ENCODE data around the gene CCDC8. TPM values are rescaled to one million over a fixed set of nuclear protein-coding genes. Genes with fewer than 3 reads are reported as not detected.

Gene CCDC8
- total and polyA plus RNA-seq, 2 donors (not counting 3 experiments of a cell fraction or from before 2014, with no cell fraction given): 0.18 to 0.75 TPM

GRCh38 chr19:46460981-46461380 lies 47.6 kb upstream of the CCDC8 start:
- no peaks in the 10 kb centered on the region for H4K20me1 ChIP-seq (replicated peaks; ENCODE audit: control insufficient read depth, extremely low read depth, insufficient read depth, low read length)
- ChIA-PET CTCF (interaction anchor here (0.6 to 0.7 kb wide), 2 partner anchors 38 to 201 kb away, joined by 3 read pairs; no protein-coding TSS in a partner anchor), POLR2A (no interaction called here)
- H3K9me3 ChIP-seq (replicated peaks; ENCODE audit: control insufficient read depth, insufficient read depth, low read length): no peaks in the 10 kb centered on the region
- intact Hi-C loops (cut with micrococcal nuclease): no loop called here
- no peaks in the 10 kb centered on the region for H3K9me1 ChIP-seq (replicated peaks; ENCODE audit: control insufficient read depth, extremely low read depth, insufficient read depth, low read length)
- no peak overlapping the region for H3K4me2 ChIP-seq (ENCODE audit: insufficient read depth, low read length)
- TF ChIP-seq FOS (IDR thresholded peaks at IDR 0.05; ENCODE audit: borderline replicate concordance, insufficient read depth, low read length): no peak
- no peak for TF ChIP-seq MYC (IDR thresholded peaks at IDR 0.05; ENCODE audit: low read depth, low read length)
- H2AFZ ChIP-seq (ENCODE audit: low read depth, low read length): no peak overlapping the region
- DNase-seq (ENCODE audit: low read depth, low spot score) (no peak), FAIRE-seq (no peak)
- H3K36me3 ChIP-seq (ENCODE audit: control insufficient read depth in 2 of 2, extremely low read depth in 1 of 2, insufficient read depth in 2 of 2, low read length in 2 of 2): no peaks in the 10 kb centered on the region
- no peak overlapping the region for H3K4me3 ChIP-seq (replicated peaks in 1 of 3; ENCODE audit: insufficient read depth in 1 of 3, low read depth in 1 of 3, low read length in 3 of 3)
- no peaks in the 10 kb centered on the region for H3K4me1 ChIP-seq (ENCODE audit: control insufficient read depth, extremely low read depth, insufficient read depth, low read length)
- dilution Hi-C loops (cut with MboI; ENCODE audit: extremely low pct_ligation_motif_present, low sequenced_read_pairs): no loop called here
- H3K79me2 ChIP-seq (ENCODE audit: control insufficient read depth, insufficient read depth, low read length): no peaks in the 10 kb centered on the region
- H3K9ac ChIP-seq (replicated peaks; ENCODE audit: extremely low read depth, insufficient read depth, low read length): no peak overlapping the region
- no peak overlapping the region for H3K27ac ChIP-seq (ENCODE audit: insufficient read depth, low read depth, low read length)
- no TSS peak for BruUV-seq (replicated peaks)
- peaks cover 0 to 3% of the 10 kb centered on the region in 2 experiments for H3K27me3 ChIP-seq (ENCODE audit: control insufficient read depth in 2 of 2, insufficient read depth in 2 of 2, low read length in 2 of 2)

- FAIRE-seq: no peak
- Histone ChIP-seq H3K9me1 (replicated peaks; ENCODE audit: control insufficient read depth, extremely low read depth, insufficient read depth, low read length) (no peaks in the 10 kb centered on the region), H3K9ac (replicated peaks; ENCODE audit: extremely low read depth, insufficient read depth, low read length) (no peak overlapping the region), H3K27ac (ENCODE audit: insufficient read depth, low read depth, low read length) (no peak overlapping the region), H3K79me2 (ENCODE audit: control insufficient read depth, insufficient read depth, low read length) (no peaks in the 10 kb centered on the region), H4K20me1 (replicated peaks; ENCODE audit: control insufficient read depth, extremely low read depth, insufficient read depth, low read length) (no peaks in the 10 kb centered on the region), H3K4me1 (ENCODE audit: control insufficient read depth, extremely low read depth, insufficient read depth, low read length) (no peaks in the 10 kb centered on the region), H2AFZ (ENCODE audit: low read depth, low read length) (no peak overlapping the region), H3K36me3 (ENCODE audit: control insufficient read depth in 2 of 2, extremely low read depth in 1 of 2, insufficient read depth in 2 of 2, low read length in 2 of 2) (no peaks in the 10 kb centered on the region), H3K4me2 (ENCODE audit: insufficient read depth, low read length) (no peak overlapping the region), H3K9me3 (replicated peaks; ENCODE audit: control insufficient read depth, insufficient read depth, low read length) (no peaks in the 10 kb centered on the region), H3K4me3 (replicated peaks in 1 of 3; ENCODE audit: insufficient read depth in 1 of 3, low read depth in 1 of 3, low read length in 3 of 3) (no peak overlapping the region), H3K27me3 (ENCODE audit: control insufficient read depth in 2 of 2, insufficient read depth in 2 of 2, low read length in 2 of 2) (peaks cover 0 to 3% of the 10 kb centered on the region in 2 experiments)
- TF ChIP-seq CTCF (IDR thresholded peaks at IDR 0.05; ENCODE audit: extremely low read depth in 1 of 2, insufficient read depth in 1 of 2, low read depth in 1 of 2, low read length in 2 of 2) (no peak), MYC (IDR thresholded peaks at IDR 0.05; ENCODE audit: low read depth, low read length) (no peak)
- no TSS peak for BruUV-seq (replicated peaks)
- dilution Hi-C loops (cut with MboI; ENCODE audit: extremely low pct_ligation_motif_present, low sequenced_read_pairs) (no loop called here), intact Hi-C loops (cut with micrococcal nuclease) (no loop called here)
- CTCF ChIA-PET: interaction anchor here (1.2 kb wide), 1 partner anchor 15 kb away, joined by 3 read pairs; no protein-coding TSS in a partner anchor
- DNase-seq (ENCODE audit: low read depth, low spot score): no peak
- POLR2A ChIA-PET: no interaction called here
Measured at GRCh38 chr19:46460055-46460454, 46.7 kb upstream of the CCDC8 start.
